Peyer's patch (tissue), 4 donors: ENCODE results near the gene LDLRAD3.

Source experiments
- CTCF ChIP-seq, 6 experiments: fragments of 450-650 bp in 4 of 6; fragments of 200-600 bp in 2 of 6; sonication (generic) in 1 of 6; IDR thresholded peaks; one replicate each; pipeline ENCODE4 v1.5.1; 2017 to 2019; ENCODE audit warnings: antibody characterized with exemption in 6 of 6, mild to moderate bottlenecking in 3 of 6, moderate library complexity in 1 of 6
- POLR2A ChIP-seq, 2 donors: fragments of 450-650 bp; IDR thresholded peaks; one replicate each; pipeline ENCODE4 v1.5.1; 2017; ENCODE audit warnings: antibody characterized with exemption in 2 of 2, mild to moderate bottlenecking in 2 of 2, moderate library complexity in 2 of 2

GRCh38 chr11:36011574-36011973 lies 67.7 kb downstream of the LDLRAD3 start:
- TF ChIP-seq POLR2A (IDR thresholded peaks at IDR 0.05) (no peak), CTCF (IDR thresholded peaks at IDR 0.05) (no peak)
